Dedifferentiated amniotic fluid mesenchymal stem cell (primary cell): Measurements from ENCODE around the gene DLG2.

Experiments
- DNase-seq: peaks from one replicate; pipeline ENCODE4 v3.0.0-alpha.2; 2016; ENCODE audit errors: extremely low spot score

The DLG2 gene

DNA sequence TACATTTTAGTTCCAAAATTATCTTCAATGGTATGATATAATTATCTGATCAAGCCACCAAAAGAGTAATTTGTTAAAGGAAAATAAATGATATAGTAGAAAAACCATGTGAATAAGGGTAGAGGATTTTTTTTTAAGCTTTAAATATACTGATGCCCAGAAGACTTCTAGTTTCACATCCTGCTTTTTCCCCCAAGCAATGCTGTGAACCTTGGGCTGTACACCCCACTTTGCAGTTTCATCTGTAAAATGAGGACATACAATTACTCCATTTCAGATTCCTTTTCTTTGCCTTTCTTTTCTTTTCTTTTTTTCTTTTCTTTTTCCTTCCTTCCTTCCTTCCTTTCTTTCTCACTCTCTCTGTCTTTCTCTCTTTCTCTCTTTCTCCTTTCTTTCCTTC is 1125.4 kb downstream of the DLG2 start:
- DNase-seq: no peak

GRCh38 chr11:84497981-84498411 is 1129.1 kb downstream of the DLG2 start:
- no peak for DNase-seq

DNA sequence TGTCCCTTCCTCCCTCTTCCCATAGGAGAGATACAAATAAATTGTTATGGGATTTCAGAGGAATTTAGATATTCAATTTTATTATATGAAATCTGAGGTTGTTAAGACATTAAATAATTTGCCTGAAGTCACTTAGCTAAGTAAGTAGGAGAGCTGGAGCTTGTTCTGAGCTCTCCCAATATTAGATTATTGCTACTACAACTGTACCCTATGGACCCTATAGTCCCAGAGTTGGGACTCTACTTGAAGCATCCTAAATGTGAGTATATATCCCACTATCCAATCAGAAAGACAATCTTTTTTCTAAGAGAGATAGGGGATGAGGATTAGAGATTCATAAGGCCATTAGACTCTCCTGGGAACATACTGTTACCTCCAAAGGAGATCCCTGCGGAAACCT is 1130.0 kb downstream of the DLG2 start:
- DNase-seq: no peak

GRCh38 chr11:84496122-84496521 is 1131.0 kb downstream of the DLG2 start:
- DNase-seq: no peak

DNA sequence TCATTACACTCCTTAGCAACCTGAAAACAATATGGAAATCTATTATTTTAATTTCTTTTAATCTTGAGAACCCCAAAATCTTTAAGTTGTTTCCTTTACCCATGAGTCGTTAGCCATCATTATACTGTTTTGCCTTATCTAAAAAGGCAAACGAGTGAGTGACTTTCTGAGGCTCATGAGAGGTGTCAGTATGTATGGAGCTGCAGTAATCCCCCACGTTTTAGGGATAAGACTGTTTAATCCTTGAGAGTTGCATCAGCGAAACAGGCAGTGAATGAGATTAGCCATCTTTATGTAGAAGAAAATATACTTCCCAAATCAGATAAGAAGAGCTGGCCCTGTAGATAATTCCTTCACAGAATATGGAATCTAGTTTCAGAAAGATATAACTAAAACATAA is 1147.0 kb downstream of the DLG2 start:
- DNase-seq: no peak

GRCh38 chr11:84476581-84476980 is 1150.6 kb downstream of the DLG2 start:
- DNase-seq: no peak

DNA sequence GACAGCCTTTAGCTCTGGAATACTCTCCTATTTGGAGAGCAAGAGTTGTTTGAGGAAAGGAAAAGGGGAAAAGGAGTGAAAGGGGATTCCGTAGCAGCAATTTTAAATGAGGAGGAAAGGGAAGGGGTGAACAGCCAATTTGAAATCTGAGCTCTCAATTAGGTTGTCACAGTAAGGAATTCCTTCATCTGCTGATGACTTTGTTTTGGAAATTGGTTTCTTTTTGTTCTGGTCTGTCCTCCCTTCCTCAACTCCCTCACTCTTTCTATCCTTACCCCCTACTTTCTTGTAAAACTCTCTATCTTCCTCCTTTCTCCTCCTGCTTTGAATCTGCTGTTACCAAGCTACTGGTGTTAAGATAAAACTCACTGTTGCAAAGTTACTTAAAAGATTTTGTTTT is 1155.6 kb downstream of the DLG2 start:
- no peak for DNase-seq

DNA sequence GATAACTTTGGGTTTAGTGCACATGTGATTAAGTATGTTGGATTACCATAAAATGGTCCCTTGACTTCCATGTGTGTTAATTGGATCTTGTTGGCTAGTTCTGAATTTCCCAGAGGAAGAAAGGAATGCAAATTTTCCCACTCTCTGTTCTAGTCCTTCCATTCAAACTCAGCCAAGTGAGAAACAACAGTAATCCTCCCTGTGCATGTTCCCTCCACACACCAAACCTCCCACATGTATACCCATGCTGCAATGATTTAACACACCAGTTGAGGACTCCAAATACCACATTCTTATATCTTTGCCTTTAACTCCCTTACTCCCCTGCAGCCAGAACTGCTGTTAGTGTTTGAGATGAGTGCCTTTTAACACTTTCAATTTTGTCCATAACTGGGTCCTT is 1158.9 kb downstream of the DLG2 start:
- no peak for DNase-seq

DNA sequence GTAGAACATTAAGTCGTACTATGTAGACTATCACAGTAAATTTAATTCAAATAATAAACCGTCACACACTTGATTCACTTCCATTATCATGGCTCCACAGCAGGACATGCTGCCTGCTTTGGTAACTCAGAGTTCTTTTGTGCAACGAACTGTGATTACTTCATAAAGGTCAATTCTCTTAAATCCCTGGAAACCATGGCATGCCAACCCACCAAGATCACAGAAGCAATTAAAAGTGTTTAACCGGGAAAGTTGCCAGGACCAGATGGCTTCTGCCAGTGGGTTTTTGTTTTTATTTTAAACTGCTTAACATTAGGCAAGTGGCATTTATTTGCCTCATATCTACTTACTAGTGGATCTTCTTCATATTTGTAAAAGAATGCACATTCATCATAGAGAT is 1162.1 kb downstream of the DLG2 start:
- no peak for DNase-seq

- DNase-seq: no peak
These were observed 1171.5 kb downstream of the DLG2 start for GRCh38 chr11:84455691-84456090.

GRCh38 chr11:84452211-84452610 is 1174.9 kb downstream of the DLG2 start:
- DNase-seq: no peak

DNA sequence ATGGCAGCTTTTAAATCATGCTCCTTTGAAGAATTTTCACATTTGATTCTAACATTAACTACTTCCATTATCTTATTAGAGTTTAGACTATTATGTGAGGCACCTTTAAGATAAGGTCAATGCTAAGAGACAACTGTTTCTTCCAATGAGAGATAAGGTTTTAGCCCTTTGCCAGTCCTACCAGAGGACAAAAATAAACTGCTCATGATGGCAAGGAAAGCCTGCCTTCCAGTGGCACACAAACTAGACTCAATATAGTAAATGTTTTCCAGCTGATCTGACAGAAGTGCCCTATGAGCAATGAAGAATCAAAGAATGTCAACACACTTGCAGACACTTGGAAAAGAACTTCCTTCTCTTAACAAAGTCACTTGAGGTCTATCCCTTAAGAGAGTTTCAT is 1188.6 kb downstream of the DLG2 start:
- DNase-seq: no peak

GRCh38 chr11:84437071-84437980 is 1189.8 kb downstream of the DLG2 start:
- no peak for DNase-seq

DNA sequence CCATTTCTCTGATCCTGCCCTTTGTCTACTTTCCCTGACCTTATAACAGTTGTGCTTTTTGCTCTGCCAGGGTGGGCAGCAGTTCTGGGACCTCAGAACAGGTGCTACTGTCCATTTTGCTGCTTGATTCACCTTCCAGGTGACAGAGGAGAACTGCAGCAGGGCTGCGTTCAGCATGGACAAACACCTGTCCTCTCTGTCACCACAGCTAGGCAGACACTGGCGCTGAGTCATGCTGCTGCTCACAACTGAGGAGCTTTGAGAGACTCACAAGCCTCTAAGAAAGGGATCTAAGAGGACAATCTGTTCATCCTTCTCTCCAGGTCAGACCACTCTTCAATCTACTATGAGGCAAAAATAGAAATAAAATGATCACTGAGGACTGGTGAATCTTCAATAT is 1196.5 kb downstream of the DLG2 start:
- DNase-seq: no peak

DNA sequence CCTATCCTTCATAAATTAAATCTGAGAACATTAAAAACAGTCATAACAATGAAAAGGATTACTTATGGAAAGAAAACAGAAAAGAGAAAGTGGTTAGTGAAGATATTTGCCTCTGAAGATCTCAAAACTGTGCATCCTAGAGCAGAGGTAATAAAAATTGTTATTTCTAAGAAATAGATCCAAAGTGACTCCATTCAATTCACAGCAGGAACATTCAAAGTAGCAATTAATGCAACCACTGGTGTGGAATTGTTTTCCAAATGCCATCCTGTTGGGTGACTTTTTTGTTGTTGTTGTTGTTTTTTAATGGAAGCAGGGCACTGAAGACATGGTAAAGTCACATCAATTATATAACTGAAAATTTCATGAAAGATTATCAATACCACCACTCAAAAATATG is 1201.5 kb downstream of the DLG2 start:
- no peak for DNase-seq

- DNase-seq: peak; percentile 24
These were observed 1206.9 kb downstream of the DLG2 start for GRCh38 chr11:84420271-84420670.

DNA sequence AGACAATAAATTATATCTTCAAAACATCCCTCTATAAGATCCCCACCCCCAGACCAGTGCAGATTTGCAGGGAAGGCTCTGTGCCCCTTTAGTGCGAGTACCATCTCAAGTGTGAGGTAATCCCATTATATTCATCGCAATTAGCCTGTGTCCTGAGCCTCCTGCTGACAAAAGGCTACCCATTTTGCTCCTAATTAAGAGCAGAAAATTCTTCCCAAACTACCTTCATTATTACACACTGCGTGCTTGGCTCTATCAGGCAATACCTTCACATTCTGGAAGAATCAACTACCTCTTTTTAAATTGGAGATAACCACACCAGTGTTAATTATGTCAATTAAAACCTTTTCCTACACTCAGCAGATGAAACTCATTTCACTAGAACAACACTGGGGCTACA is 1207.5 kb downstream of the DLG2 start:
- DNase-seq: no peak

GRCh38 chr11:84414920-84415319 is 1212.2 kb downstream of the DLG2 start:
- DNase-seq: no peak

DNA sequence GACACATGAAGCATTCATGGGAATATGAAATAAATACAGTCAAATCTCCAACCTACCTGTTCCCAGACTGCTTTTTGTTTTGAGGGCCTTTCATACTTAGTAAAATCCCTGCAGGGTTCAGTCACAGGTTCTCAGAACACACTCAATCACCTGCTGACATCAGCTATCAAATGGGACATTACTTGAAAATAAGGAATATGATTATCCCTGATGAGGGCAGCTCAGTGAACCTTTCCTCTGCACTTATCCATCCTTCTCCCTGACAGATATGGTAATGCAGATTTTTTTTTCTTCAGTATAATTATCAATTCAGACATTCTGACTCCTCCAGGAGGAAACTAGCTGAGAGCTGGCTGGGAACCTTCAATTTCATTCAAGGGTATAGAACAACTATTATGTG is 1213.6 kb downstream of the DLG2 start:
- DNase-seq: no peak

DNA sequence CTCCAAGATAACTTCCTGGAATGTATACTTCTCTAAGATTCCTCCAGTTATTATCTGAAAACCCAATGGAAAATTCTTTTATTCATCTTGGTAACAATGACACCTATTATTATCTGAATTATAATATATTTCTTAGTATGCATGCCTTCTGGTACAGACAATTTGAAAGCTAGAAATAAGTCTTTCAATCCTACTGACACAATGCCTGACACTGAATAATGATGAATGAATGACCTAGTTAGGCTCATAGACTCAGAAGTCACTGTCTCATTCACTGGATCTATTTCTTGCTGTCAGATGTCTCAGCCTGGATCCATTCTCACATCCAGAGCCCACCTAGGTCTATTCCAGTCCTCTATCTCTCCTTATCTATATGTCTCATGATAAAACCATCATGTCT is 1214.3 kb downstream of the DLG2 start:
- DNase-seq: no peak

DNA sequence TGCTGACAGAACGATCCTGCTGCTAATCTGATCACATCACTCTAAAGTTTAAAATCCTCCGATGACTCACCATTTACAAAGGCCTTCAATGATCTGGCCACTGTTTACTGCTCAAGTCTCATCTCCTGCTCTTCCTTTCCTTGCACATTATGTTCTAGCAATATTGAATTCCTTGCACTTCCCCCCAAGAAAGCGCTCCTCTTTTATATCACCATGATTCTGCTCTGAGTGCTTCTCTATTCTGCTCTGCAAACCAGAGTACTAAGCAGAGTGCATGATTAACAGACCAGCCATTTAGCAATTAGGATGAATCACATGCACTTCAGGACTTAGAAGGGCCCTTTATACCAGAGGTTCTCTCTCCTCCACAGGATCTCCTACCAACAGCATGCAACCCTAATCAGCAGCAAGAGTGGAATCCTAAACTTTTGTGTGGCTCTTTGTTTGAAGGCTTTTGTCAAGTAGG is 1218.2 kb downstream of the DLG2 start:
- DNase-seq: no peak

DNA sequence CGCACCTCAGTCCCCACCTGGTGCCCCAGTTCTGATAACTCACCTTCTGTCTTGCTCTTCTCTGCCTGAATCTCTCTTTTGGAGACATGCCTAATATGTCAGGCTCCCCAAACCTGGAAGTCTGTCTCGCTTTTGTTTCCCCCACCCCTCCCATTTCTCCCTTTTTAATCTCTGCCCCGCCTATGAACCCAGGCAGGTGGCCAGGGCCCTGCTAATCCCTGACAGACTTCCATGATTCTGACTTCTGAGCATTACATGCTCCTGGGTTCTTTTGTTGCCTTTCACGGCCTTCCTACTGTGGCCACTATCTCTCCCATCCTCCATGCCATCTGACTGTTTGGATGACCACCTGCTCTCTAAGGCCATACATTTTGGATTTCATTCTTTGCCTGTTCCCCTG is 1220.1 kb downstream of the DLG2 start:
- DNase-seq: no peak

- no peak for DNase-seq
These were observed 1229.0 kb downstream of the DLG2 start for GRCh38 chr11:84398017-84398626.
